ENCODE measurements around the gene PUS10.

The PUS10 gene

GRCh38 chr2:60957224-60957623, 60.8 kb downstream of the PUS10 start:
- no peak for DNase-seq (ENCODE audit: low read depth)
- TF ChIP-seq CTCF (IDR thresholded peaks at IDR 0.05; ENCODE audit: control insufficient read depth, insufficient read depth, low read depth, low read length, missing control alignments): no peak
- H3K4me3 ChIP-seq (ENCODE audit: control insufficient read depth, low read depth, low read length): no peak overlapping the region

GRCh38 chr2:60954139-60954538, 63.9 kb downstream of the PUS10 start:
- DNase-seq (ENCODE audit: low read depth): no peak
- H3K4me3 ChIP-seq (ENCODE audit: control insufficient read depth, low read depth, low read length): no peak overlapping the region
- TF ChIP-seq CTCF (IDR thresholded peaks at IDR 0.05; ENCODE audit: control insufficient read depth, insufficient read depth, low read depth, low read length, missing control alignments): no peak

GRCh38 chr2:60948926-60949579, 69.0 kb downstream of the PUS10 start:
- DNase-seq (ENCODE audit: low read depth): no peak
- TF ChIP-seq CTCF (IDR thresholded peaks at IDR 0.05; ENCODE audit: control insufficient read depth, insufficient read depth, low read depth, low read length, missing control alignments): no peak
- H3K4me3 ChIP-seq (ENCODE audit: control insufficient read depth, low read depth, low read length): no peak overlapping the region

- H3K4me3 ChIP-seq (ENCODE audit: control insufficient read depth, low read depth, low read length): no peak overlapping the region
- DNase-seq (ENCODE audit: low read depth): no peak
- no peak for TF ChIP-seq CTCF (IDR thresholded peaks at IDR 0.05; ENCODE audit: control insufficient read depth, insufficient read depth, low read depth, low read length, missing control alignments)
These were observed 69.9 kb downstream of the PUS10 start for GRCh38 chr2:60948161-60948560.

- no peak for TF ChIP-seq CTCF (IDR thresholded peaks at IDR 0.05; ENCODE audit: control insufficient read depth, insufficient read depth, low read depth, low read length, missing control alignments)
- DNase-seq (ENCODE audit: low read depth): no peak
- H3K4me3 ChIP-seq (ENCODE audit: control insufficient read depth, low read depth, low read length): no peak overlapping the region
These were observed 71.0 kb downstream of the PUS10 start for GRCh38 chr2:60947056-60947455.

- H3K4me3 ChIP-seq (ENCODE audit: control insufficient read depth, low read depth, low read length): no peak overlapping the region
- DNase-seq (ENCODE audit: low read depth): no peak
- no peak for TF ChIP-seq CTCF (IDR thresholded peaks at IDR 0.05; ENCODE audit: control insufficient read depth, insufficient read depth, low read depth, low read length, missing control alignments)
These were observed 72.7 kb downstream of the PUS10 start for GRCh38 chr2:60945341-60945740.

Data from AG09309 (cell line).